NB4 (cell line): ENCODE results near the gene PLXNA2.

Experiments used
- DNase-seq: peaks from one replicate; pipeline ENCODE4 v3.0.0; 2010; ENCODE audit warnings: low read depth
- H3K4me3 ChIP-seq: one replicate; pipeline ENCODE4 v1.5.1; 2011; ENCODE audit warnings: mild to moderate bottlenecking, low read depth, low read length, moderate library complexity
- CTCF ChIP-seq: IDR thresholded peaks from one replicate; pipeline ENCODE4 v1.5.1; 2012; ENCODE audit warnings: low read depth, low read length
- MAX ChIP-seq: IDR thresholded peaks from 2 replicates; pipeline ENCODE4 v1.6.1; 2011; ENCODE audit warnings: low read depth, low read length
- MYC ChIP-seq: IDR thresholded peaks from 2 replicates; pipeline ENCODE4 v1.6.1; 2011; ENCODE audit warnings: low read depth, low read length
- POLR2A ChIP-seq: IDR thresholded peaks from 2 replicates; pipeline ENCODE4 v1.6.1; 2011; ENCODE audit warnings: mild to moderate bottlenecking; ENCODE audit not compliant: insufficient read length; ENCODE audit errors: extremely low read depth

Gene PLXNA2

GRCh38 chr1:208006258-208006920 is 237.8 kb downstream of the PLXNA2 start:
- no peak for DNase-seq
- no peak overlapping the region for H3K4me3 ChIP-seq
- TF ChIP-seq POLR2A (no peak), MAX (no peak), MYC (no peak), CTCF (no peak)

GRCh38 chr1:208004851-208005250 is 239.3 kb downstream of the PLXNA2 start:
- DNase-seq = no peak
- TF ChIP-seq POLR2A = no peak
- no peak overlapping the region for H3K4me3 ChIP-seq

- H3K4me3 ChIP-seq = no peak overlapping the region
- no peak for DNase-seq
- TF ChIP-seq MAX (no peak), CTCF (no peak), MYC (no peak), POLR2A (no peak)
These were observed 240.9 kb downstream of the PLXNA2 start for GRCh38 chr1:208003241-208003640.

GRCh38 chr1:208002672-208003071 is 241.5 kb downstream of the PLXNA2 start:
- TF ChIP-seq MYC (no peak), CTCF (no peak), MAX (no peak), POLR2A (no peak)
- DNase-seq = no peak
- H3K4me3 ChIP-seq = no peak overlapping the region

GRCh38 chr1:208002078-208002477 is 242.1 kb downstream of the PLXNA2 start:
- no peak overlapping the region for H3K4me3 ChIP-seq
- TF ChIP-seq MYC (no peak), CTCF (no peak), POLR2A (no peak), MAX (no peak)

GRCh38 chr1:208000504-208000903 is 243.7 kb downstream of the PLXNA2 start:
- H3K4me3 ChIP-seq = no peak overlapping the region
- no peak for TF ChIP-seq MYC
- TF ChIP-seq MAX = no peak
- no peak for TF ChIP-seq CTCF
- TF ChIP-seq POLR2A = no peak
- DNase-seq = no peak

More at GRCh38 chr1:208002078-208002477, 242.1 kb downstream of the PLXNA2 start:
- DNase-seq = no peak
